Skeletal muscle tissue (tissue), 4 donors: Measurements from ENCODE around the gene PRSS2. TPM values are rescaled to one million over a fixed set of nuclear protein-coding genes. Genes with fewer than 3 reads are reported as not detected.

ENCODE experiments used
- H3K27ac ChIP-seq: one replicate; pipeline ENCODE4 v1.7.0; 2013; ENCODE audit warnings: mild to moderate bottlenecking, low read depth, low read length, inconsistent platforms
- H3K27me3 ChIP-seq, 3 donors: one replicate each; pipeline ENCODE4 v1.7.0; 2013; ENCODE audit warnings: low read length in 3 of 3; ENCODE audit not compliant: control insufficient read depth in 3 of 3, insufficient read depth in 3 of 3
- H3K36me3 ChIP-seq, 3 donors: one replicate each; pipeline ENCODE4 v1.7.0; 2013; ENCODE audit warnings: low read length in 3 of 3; ENCODE audit not compliant: control insufficient read depth in 3 of 3, insufficient read depth in 3 of 3
- H3K4me1 ChIP-seq, 3 donors: one replicate each; pipeline ENCODE4 v1.7.0; 2013; ENCODE audit warnings: low read length in 3 of 3, mild to moderate bottlenecking in 3 of 3; ENCODE audit not compliant: control insufficient read depth in 3 of 3, insufficient read depth in 3 of 3
- H3K4me3 ChIP-seq, 3 donors: one replicate each; pipeline ENCODE4 v1.7.0; 2013; ENCODE audit warnings: low read length in 3 of 3
- H3K9ac ChIP-seq, 3 donors: one replicate each; pipeline ENCODE4 v1.7.0; 2013; ENCODE audit warnings: low read length in 3 of 3, mild to moderate bottlenecking in 3 of 3, moderate library complexity in 2 of 3, low read depth in 1 of 3
- H3K9me3 ChIP-seq, 3 donors: one replicate each; pipeline ENCODE4 v1.7.0; 2013; ENCODE audit warnings: low read length in 3 of 3; ENCODE audit not compliant: control insufficient read depth in 3 of 3
- total RNA-seq: library from RNA; depleted of rRNA; stranded (reverse); fragments of >200 nt; gene quantifications from one replicate; pipeline ENCODE4 v1.2.3, GENCODE V29; 2014
- donor health status: Osteomylitis.

Gene PRSS2
- total RNA-seq, 1 donor from 2014 or later = not detected

GRCh38 chr7:142807855-142808460 lies 37.2 kb downstream of the PRSS2 start:
- H3K27ac ChIP-seq = peak overlapping the region; percentile 25
- H3K36me3 ChIP-seq = no peaks in the 10 kb centered on the region
- H3K27me3 ChIP-seq = peaks cover 0 to 11% (median 3%) of the 10 kb centered on the region in 3 donors
- no peaks in the 10 kb centered on the region for H3K9me3 ChIP-seq
- no peaks in the 10 kb centered on the region for H3K4me1 ChIP-seq
- H3K9ac ChIP-seq = no peak overlapping the region
- no peak overlapping the region for H3K4me3 ChIP-seq

DNA sequence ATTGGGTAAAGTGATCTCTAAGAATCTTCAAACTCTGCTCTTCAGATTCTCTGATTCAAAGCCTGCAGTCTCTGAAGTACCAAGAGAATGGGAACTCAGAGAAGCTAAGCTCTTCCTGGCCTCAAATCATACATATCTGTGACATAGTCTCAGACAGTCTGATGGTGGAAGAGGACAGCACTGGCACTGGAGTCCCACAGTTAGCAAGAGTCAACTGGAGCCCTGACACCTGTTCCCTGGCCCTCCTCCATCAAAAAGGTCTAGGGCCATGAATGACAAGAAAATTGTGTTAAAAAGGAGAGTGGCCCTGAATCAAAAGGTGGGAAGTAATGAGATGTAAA lies 37.7 kb downstream of the PRSS2 start:
- Histone ChIP-seq H3K27me3 (peaks cover 0 to 11% (median 7%) of the 10 kb centered on the region in 3 donors), H3K27ac (peak overlapping the region; percentile 25), H3K9ac (no peak overlapping the region)

DNA sequence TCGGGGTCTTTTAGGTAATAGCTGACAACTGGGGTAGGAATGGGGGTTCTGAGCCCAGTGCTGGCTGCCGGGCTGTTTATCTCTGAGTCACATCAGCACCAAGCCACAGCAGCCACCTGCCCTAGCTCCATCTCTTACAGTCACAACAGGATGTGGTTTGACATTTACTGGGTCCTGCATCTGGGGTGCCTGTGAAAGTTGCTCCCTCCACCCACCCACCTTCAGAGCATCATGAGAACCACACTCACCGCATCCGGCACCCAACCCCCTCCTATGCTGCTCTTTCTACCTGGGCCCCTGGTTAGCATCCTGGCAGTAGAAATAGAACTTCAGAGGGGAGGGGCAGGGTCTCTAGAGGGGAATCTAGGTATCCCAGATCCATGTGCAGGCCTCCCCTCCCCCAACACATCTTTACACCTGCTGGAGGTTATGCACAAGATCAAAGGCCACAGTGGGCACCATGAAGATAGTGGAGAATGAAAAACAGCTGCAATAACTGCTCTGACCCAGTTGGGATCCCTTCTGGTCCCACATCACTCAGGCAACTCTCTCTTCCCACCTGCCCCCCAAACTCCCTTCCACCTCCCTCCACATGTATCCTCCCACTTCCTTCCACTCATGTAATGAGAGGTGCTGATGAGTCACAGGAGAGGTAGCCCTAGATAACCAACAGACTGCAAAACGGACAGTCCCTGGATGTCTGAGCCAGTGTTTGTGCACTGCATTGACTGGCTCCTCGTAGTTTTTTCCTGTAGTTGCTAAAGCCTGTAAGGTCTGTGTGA lies 38.2 kb downstream of the PRSS2 start:
- Histone ChIP-seq H3K4me3 (no peak overlapping the region), H3K9ac (no peak overlapping the region), H3K9me3 (no peaks in the 10 kb centered on the region), H3K36me3 (no peaks in the 10 kb centered on the region), H3K4me1 (no peaks in the 10 kb centered on the region), H3K27me3 (peaks cover 0 to 7% (median 7%) of the 10 kb centered on the region in 3 donors), H3K27ac (no peak overlapping the region)

More for the DNA sequence above, 37.7 kb downstream of the PRSS2 start:
- Histone ChIP-seq H3K9me3 (no peaks in the 10 kb centered on the region), H3K36me3 (no peaks in the 10 kb centered on the region), H3K4me3 (no peak overlapping the region), H3K4me1 (no peaks in the 10 kb centered on the region)

GRCh38 chr7:142809671-142810070 lies 38.9 kb downstream of the PRSS2 start:
- no peak overlapping the region for H3K27ac ChIP-seq
- peaks cover 0 to 7% (median 7%) of the 10 kb centered on the region in 3 donors for H3K27me3 ChIP-seq
- H3K9me3 ChIP-seq = no peaks in the 10 kb centered on the region
- H3K4me3 ChIP-seq = no peak overlapping the region
- no peak overlapping the region for H3K9ac ChIP-seq
- no peaks in the 10 kb centered on the region for H3K36me3 ChIP-seq
- H3K4me1 ChIP-seq = no peaks in the 10 kb centered on the region

- Histone ChIP-seq H3K4me1 (no peaks in the 10 kb centered on the region), H3K36me3 (no peaks in the 10 kb centered on the region), H3K4me3 (no peak overlapping the region), H3K9me3 (no peaks in the 10 kb centered on the region), H3K9ac (no peak overlapping the region), H3K27ac (no peak overlapping the region), H3K27me3 (peaks cover 5 to 14% (median 10%) of the 10 kb centered on the region in 3 donors)
These were observed 40.5 kb downstream of the PRSS2 start for GRCh38 chr7:142811154-142811737.

DNA sequence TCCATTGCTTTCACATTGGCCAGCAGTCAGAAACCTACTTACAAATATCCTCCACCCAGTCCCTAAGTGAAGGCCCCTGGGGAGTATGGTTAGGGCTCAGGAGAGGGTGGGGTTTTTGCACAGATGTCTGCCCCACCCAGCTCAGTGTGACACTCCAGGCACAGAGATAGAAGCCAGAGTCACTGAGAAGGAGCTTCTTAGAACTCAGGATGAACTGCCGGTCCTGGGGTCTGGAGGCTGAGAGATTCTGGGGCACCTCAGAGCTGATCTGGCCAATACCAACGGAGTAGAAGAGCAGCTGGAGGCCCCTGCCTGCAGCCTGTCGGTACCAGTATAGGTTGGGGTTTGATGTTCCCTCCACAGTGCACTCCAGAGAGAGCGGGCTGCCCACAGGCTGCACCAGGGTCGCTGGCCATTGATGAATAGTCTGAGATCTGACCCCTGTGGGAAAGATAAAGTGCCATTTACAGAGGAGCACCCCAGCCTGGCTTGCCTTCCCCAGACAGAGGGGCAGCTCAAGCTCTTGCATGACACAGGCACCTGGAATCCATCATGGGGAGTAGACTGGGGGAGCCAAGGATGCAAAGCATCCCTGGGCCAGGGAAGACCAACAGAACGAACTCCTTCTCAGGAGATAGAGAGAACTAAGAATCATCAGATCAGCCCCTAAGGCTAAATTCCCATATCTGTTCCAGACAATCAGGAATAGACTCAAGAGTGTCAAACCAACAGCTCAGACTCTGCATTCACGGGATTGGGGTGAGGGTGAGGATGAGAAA lies 41.9 kb downstream of the PRSS2 start:
- H3K36me3 ChIP-seq = no peaks in the 10 kb centered on the region
- H3K4me3 ChIP-seq = no peak overlapping the region
- no peaks in the 10 kb centered on the region for H3K9me3 ChIP-seq
- H3K27ac ChIP-seq = no peak overlapping the region
- no peak overlapping the region for H3K9ac ChIP-seq
- peaks cover 7 to 20% (median 16%) of the 10 kb centered on the region in 3 donors for H3K27me3 ChIP-seq
- no peaks in the 10 kb centered on the region for H3K4me1 ChIP-seq

- Histone ChIP-seq H3K4me3 (no peak overlapping the region), H3K9ac (no peak overlapping the region), H3K9me3 (no peaks in the 10 kb centered on the region), H3K27ac (no peak overlapping the region), H3K36me3 (no peaks in the 10 kb centered on the region), H3K27me3 (peaks cover 7 to 21% (median 16%) of the 10 kb centered on the region in 3 donors), H3K4me1 (no peaks in the 10 kb centered on the region)
These were observed 42.5 kb downstream of the PRSS2 start for GRCh38 chr7:142813226-142813625.

DNA sequence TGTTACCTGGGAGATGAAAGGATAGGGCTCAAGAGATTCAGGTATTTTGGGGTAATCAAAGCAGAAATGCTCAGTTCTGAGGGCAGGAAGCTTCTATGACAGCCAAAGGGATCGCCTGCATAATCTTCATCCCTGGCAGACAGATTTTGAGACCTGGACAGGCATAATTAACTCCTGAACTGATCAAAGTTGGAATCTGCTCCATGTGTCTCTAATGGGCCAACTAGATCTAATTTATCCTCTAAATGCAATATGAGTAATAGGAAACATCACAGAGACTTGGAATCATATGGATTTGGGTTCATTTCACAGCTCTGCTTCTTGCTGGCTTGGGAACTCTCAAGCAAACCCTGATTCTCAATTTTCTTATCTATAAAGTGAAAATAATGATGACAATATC lies 42.9 kb downstream of the PRSS2 start:
- Histone ChIP-seq H3K27ac (no peak overlapping the region), H3K9ac (no peak overlapping the region), H3K4me1 (no peaks in the 10 kb centered on the region), H3K9me3 (no peaks in the 10 kb centered on the region), H3K27me3 (peaks cover 7 to 21% (median 16%) of the 10 kb centered on the region in 3 donors), H3K36me3 (no peaks in the 10 kb centered on the region), H3K4me3 (no peak overlapping the region)

- H3K9ac ChIP-seq = no peak overlapping the region
- no peaks in the 10 kb centered on the region for H3K4me1 ChIP-seq
- no peaks in the 10 kb centered on the region for H3K36me3 ChIP-seq
- H3K27me3 ChIP-seq = peaks cover 7 to 21% (median 16%) of the 10 kb centered on the region in 3 donors
- no peaks in the 10 kb centered on the region for H3K9me3 ChIP-seq
- no peak overlapping the region for H3K27ac ChIP-seq
- H3K4me3 ChIP-seq = no peak overlapping the region
These were observed 43.7 kb downstream of the PRSS2 start for GRCh38 chr7:142814451-142814850.
